ENCODE results near the gene ADISSP.

ADISSP gene

DNA sequence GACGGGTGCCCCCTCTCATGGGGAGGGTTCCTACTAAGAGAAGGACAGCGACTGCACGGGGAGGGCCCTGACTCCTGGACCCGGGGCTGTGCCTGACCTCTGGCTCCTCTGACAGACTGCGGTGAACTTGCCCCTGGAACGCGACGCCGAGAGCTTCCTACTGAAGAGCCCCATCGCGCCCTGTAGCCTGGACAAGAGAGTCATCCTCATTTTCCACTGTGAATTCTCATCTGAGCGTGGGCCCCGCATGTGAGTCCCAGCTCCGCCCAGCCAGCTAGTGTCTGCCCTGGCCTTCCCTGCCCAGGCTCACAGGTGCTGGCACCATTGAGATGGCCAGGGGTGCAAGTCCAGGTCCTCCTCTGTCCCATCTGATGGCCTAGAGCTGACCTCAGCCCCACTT lies 35.7 kb upstream of the ADISSP start:
- TF ChIP-seq, protein P1, sequence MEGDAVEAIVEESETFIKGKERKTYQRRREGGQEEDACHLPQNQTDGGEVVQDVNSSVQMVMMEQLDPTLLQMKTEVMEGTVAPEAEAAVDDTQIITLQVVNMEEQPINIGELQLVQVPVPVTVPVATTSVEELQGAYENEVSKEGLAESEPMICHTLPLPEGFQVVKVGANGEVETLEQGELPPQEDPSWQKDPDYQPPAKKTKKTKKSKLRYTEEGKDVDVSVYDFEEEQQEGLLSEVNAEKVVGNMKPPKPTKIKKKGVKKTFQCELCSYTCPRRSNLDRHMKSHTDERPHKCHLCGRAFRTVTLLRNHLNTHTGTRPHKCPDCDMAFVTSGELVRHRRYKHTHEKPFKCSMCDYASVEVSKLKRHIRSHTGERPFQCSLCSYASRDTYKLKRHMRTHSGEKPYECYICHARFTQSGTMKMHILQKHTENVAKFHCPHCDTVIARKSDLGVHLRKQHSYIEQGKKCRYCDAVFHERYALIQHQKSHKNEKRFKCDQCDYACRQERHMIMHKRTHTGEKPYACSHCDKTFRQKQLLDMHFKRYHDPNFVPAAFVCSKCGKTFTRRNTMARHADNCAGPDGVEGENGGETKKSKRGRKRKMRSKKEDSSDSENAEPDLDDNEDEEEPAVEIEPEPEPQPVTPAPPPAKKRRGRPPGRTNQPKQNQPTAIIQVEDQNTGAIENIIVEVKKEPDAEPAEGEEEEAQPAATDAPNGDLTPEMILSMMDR (conservative IDR thresholded peaks at IDR 0.05; ENCODE audit: control insufficient read depth, insufficient read depth, low read depth, low read length), result no peak
- DNase-seq (ENCODE audit: low read depth), result no peak
- no peak overlapping the region for H3K4me3 ChIP-seq (ENCODE audit: control insufficient read depth, low read depth, low read length)

GRCh38 chr20:3802524-3803239 lies 35.1 kb upstream of the ADISSP start:
- TF ChIP-seq, protein P1 (conservative IDR thresholded peaks at IDR 0.05; ENCODE audit: control insufficient read depth, insufficient read depth, low read depth, low read length), result no peak
- DNase-seq (ENCODE audit: low read depth), result no peak
- no peak overlapping the region for H3K4me3 ChIP-seq (ENCODE audit: control insufficient read depth, low read depth, low read length)

- H3K4me3 ChIP-seq (ENCODE audit: control insufficient read depth, low read depth, low read length), result no peak overlapping the region
- DNase-seq (ENCODE audit: low read depth), result no peak
- TF ChIP-seq, protein P1 (conservative IDR thresholded peaks at IDR 0.05; ENCODE audit: control insufficient read depth, insufficient read depth, low read depth, low read length), result no peak
These were observed 34.3 kb upstream of the ADISSP start for GRCh38 chr20:3801846-3802245.

- DNase-seq (ENCODE audit: low read depth), result no peak
- TF ChIP-seq, protein P1 (conservative IDR thresholded peaks at IDR 0.05; ENCODE audit: control insufficient read depth, insufficient read depth, low read depth, low read length), result no peak
- H3K4me3 ChIP-seq (ENCODE audit: control insufficient read depth, low read depth, low read length), result no peak overlapping the region
These were observed 33.7 kb upstream of the ADISSP start for GRCh38 chr20:3801299-3801698.

DNA sequence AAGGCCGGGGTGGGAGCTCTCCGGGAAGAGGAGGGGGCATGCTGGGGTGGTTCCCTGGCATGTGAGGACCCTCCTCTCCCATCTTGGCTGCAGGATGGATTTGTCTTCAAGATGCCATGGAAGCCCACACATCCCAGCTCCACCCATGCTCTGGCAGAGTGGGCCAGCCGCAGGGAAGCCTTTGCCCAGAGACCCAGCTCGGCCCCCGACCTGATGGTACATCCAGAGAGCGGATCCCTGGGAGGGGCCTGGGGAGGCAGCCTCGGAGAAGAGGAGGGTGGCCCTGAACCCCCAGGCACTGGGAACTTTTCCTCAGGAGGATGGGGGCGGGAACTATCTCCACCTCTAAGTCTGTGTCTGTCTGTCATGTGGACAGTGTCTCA lies 33.3 kb upstream of the ADISSP start:
- TF ChIP-seq, protein P1 (conservative IDR thresholded peaks at IDR 0.05; ENCODE audit: control insufficient read depth, insufficient read depth, low read depth, low read length), result no peak
- H3K4me3 ChIP-seq (ENCODE audit: control insufficient read depth, low read depth, low read length), result no peak overlapping the region
- DNase-seq (ENCODE audit: low read depth), result no peak

DNA sequence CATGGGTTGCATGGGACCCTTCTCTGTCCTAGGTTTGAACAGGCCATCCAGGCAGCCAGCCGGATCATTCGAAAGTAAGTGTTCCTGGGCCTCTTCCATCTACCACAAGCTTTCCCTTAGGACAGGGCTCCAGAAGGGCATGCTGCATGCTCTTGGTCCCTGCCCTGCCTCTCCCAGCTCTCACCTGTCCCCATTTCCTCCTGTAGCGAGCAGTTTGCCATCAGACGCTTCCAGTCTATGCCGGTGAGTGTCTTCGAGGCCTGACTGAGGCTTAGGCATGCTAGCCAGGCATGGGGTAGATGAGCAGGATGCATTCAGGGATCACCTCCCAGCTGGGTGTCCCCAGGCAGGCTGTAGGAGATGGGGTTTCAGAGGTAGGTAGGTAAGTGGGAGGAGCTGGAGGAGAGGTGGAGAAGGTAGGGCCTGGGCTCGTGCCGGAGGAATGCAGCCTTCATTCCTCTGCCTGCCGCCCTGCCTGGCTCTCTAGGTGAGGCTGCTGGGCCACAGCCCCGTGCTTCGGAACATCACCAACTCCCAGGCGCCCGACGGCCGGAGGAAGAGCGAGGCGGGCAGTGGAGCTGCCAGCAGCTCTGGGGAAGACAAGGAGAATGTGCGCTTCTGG lies 32.8 kb upstream of the ADISSP start:
- no peak for DNase-seq (ENCODE audit: low read depth)
- TF ChIP-seq, protein P1 (conservative IDR thresholded peaks at IDR 0.05; ENCODE audit: control insufficient read depth, insufficient read depth, low read depth, low read length), result no peak
- no peak overlapping the region for H3K4me3 ChIP-seq (ENCODE audit: control insufficient read depth, low read depth, low read length)
